Parathyroid adenoma (tissue), 2 donors: ENCODE measurements around the gene NFKBIZ.

Source experiments
- H2AFZ ChIP-seq: fragments of 300-600 bp; sonication (generic); one replicate; pipeline ENCODE4 v1.7.0; 2017; ENCODE audit warnings: antibody characterized with exemption, mild to moderate bottlenecking
- H3K27ac ChIP-seq: fragments of 300-600 bp; sonication (generic); one replicate; pipeline ENCODE4 v1.7.0; 2017
- H3K27me3 ChIP-seq: fragments of 300-600 bp; sonication (generic); one replicate; pipeline ENCODE4 v1.7.0; 2017; ENCODE audit warnings: low read length; ENCODE audit not compliant: control insufficient read depth, insufficient read depth
- H3K36me3 ChIP-seq: fragments of 300-600 bp; sonication (generic); one replicate; pipeline ENCODE4 v1.7.0; 2017; ENCODE audit warnings: low read length; ENCODE audit not compliant: control insufficient read depth, insufficient read depth
- H3K4me1 ChIP-seq: fragments of 300-600 bp; sonication (generic); one replicate; pipeline ENCODE4 v1.7.0; 2017; ENCODE audit warnings: control low read depth
- H3K4me2 ChIP-seq: fragments of 300-600 bp; sonication (generic); one replicate; pipeline ENCODE4 v1.7.0; 2017; ENCODE audit warnings: low read length
- H3K4me3 ChIP-seq: fragments of 300-600 bp; sonication (generic); one replicate; pipeline ENCODE4 v1.7.0; 2017; ENCODE audit warnings: low read depth, low read length
- H3K79me2 ChIP-seq: fragments of 300-600 bp; sonication (generic); one replicate; pipeline ENCODE4 v1.7.0; 2017; ENCODE audit warnings: control low read depth
- H3K9ac ChIP-seq: fragments of 300-600 bp; sonication (generic); one replicate; pipeline ENCODE4 v1.7.0; 2017; ENCODE audit warnings: mild to moderate bottlenecking
- H3K9me3 ChIP-seq: fragments of 300-600 bp; sonication (generic); one replicate; pipeline ENCODE4 v1.7.0; 2017; ENCODE audit warnings: low read length; ENCODE audit not compliant: control insufficient read depth
- TF ChIP-seq, protein P1 (sequence below): fragments of 300-600 bp; sonication (generic); IDR thresholded peaks from one replicate; pipeline ENCODE4 v1.7.0; 2017; ENCODE audit warnings: antibody characterized with exemption, mild to moderate bottlenecking
- donor health status: primary hyperparathyroidism.

NFKBIZ gene

GRCh38 chr3:101816215-101817149 lies 32.8 kb upstream of the NFKBIZ start:
- TF ChIP-seq, protein P1, sequence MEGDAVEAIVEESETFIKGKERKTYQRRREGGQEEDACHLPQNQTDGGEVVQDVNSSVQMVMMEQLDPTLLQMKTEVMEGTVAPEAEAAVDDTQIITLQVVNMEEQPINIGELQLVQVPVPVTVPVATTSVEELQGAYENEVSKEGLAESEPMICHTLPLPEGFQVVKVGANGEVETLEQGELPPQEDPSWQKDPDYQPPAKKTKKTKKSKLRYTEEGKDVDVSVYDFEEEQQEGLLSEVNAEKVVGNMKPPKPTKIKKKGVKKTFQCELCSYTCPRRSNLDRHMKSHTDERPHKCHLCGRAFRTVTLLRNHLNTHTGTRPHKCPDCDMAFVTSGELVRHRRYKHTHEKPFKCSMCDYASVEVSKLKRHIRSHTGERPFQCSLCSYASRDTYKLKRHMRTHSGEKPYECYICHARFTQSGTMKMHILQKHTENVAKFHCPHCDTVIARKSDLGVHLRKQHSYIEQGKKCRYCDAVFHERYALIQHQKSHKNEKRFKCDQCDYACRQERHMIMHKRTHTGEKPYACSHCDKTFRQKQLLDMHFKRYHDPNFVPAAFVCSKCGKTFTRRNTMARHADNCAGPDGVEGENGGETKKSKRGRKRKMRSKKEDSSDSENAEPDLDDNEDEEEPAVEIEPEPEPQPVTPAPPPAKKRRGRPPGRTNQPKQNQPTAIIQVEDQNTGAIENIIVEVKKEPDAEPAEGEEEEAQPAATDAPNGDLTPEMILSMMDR: no peak
- Histone ChIP-seq H3K36me3 (no peaks in the 10 kb centered on the region), H3K9ac (no peak overlapping the region), H3K79me2 (peaks cover 8% of the 10 kb centered on the region), H3K4me1 (no peaks in the 10 kb centered on the region), H3K27me3 (no peaks in the 10 kb centered on the region), H3K4me2 (no peak overlapping the region), H3K9me3 (no peaks in the 10 kb centered on the region), H3K27ac (no peak overlapping the region), H2AFZ (no peak overlapping the region), H3K4me3 (no peak overlapping the region)

DNA sequence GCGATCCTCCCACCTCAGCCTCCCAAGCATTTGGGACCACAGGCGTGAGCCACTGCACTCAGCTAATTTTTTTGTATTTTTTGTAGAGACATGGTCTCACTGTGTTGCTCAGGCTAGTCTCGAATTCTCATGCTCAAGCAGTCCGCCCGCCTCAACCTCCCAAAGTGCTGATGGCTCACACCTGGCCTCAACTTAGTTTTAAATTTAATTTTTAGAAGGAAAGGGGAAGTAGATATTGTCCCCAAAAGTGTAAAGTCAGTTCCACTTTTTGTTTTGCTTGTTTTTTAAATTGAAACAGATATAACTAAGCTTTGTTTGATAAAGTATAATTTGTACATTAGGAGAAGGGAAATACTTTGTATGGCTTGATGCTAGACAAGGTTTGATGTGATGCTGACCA lies 31.3 kb upstream of the NFKBIZ start:
- no peak overlapping the region for H3K9ac ChIP-seq
- no peak overlapping the region for H3K4me3 ChIP-seq
- no peak overlapping the region for H3K27ac ChIP-seq
- H3K4me2 ChIP-seq: no peak overlapping the region
- TF ChIP-seq, protein P1: no peak
- H2AFZ ChIP-seq: no peak overlapping the region
- no peaks in the 10 kb centered on the region for H3K27me3 ChIP-seq
- H3K36me3 ChIP-seq: no peaks in the 10 kb centered on the region
- peaks cover 8% of the 10 kb centered on the region for H3K79me2 ChIP-seq
- H3K4me1 ChIP-seq: no peaks in the 10 kb centered on the region
- no peaks in the 10 kb centered on the region for H3K9me3 ChIP-seq

- H3K4me1 ChIP-seq: no peaks in the 10 kb centered on the region
- H3K27ac ChIP-seq: no peak overlapping the region
- no peak overlapping the region for H3K9ac ChIP-seq
- H3K9me3 ChIP-seq: no peaks in the 10 kb centered on the region
- no peaks in the 10 kb centered on the region for H3K36me3 ChIP-seq
- peaks cover 1% of the 10 kb centered on the region for H3K79me2 ChIP-seq
- H3K27me3 ChIP-seq: no peaks in the 10 kb centered on the region
- no peak overlapping the region for H3K4me3 ChIP-seq
- no peak overlapping the region for H3K4me2 ChIP-seq
- TF ChIP-seq, protein P1: no peak
- H2AFZ ChIP-seq: no peak overlapping the region
Observed at GRCh38 chr3:101819649-101820206, 29.6 kb upstream of the NFKBIZ start.

DNA sequence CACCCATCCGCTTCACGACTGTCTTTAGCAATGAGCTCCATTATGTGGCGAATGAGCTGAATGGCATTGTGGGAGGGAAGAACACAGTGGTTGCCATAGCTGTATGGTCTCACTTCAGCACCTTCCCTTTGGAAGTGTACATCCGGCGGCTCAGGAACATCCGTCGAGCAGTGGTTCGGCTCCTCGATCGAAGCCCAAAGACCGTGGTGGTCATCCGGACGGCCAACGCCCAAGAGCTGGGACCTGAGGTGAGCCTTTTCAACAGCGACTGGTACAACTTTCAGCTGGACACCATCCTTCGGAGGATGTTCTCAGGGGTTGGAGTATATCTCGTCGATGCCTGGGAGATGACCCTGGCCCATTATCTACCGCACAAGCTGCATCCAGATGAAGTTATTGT lies 27.8 kb upstream of the NFKBIZ start:
- no peak overlapping the region for H2AFZ ChIP-seq
- no peak overlapping the region for H3K4me3 ChIP-seq
- no peaks in the 10 kb centered on the region for H3K27me3 ChIP-seq
- H3K9ac ChIP-seq: no peak overlapping the region
- no peak overlapping the region for H3K27ac ChIP-seq
- H3K4me2 ChIP-seq: no peak overlapping the region
- H3K36me3 ChIP-seq: no peaks in the 10 kb centered on the region
- H3K4me1 ChIP-seq: no peaks in the 10 kb centered on the region
- no peaks in the 10 kb centered on the region for H3K79me2 ChIP-seq
- no peaks in the 10 kb centered on the region for H3K9me3 ChIP-seq
- TF ChIP-seq, protein P1: no peak
